H1 (cell line): ENCODE data around the gene PLA2G4A. TPM values are rescaled to one million over a fixed set of nuclear protein-coding genes. Genes with fewer than 3 reads are reported as not detected.

Experiments
- CTCF ChIA-PET: fragments of 300-600 bp; sonication (Branson Sonifier 250); formaldehyde crosslinking; loops from one replicate; lab custom pipeline; 2021; ENCODE audit not compliant: partially characterized antibody; lab: Charles Lee
- POLR2A ChIA-PET: fragments of 300-600 bp; sonication (Branson Sonifier 250); formaldehyde crosslinking; loops from one replicate; lab custom pipeline; 2021; ENCODE audit warnings: inconsistent platforms; ENCODE audit not compliant: partially characterized antibody; lab: Charles Lee
- DNase-seq, 2 experiments: peaks; one replicate each; pipeline versions ENCODE4 v3.0.0 to v3.0.0-alpha.2; 2010 to 2022; ENCODE audit warnings: low spot score in 2 of 2, low read depth in 1 of 2, mixed read lengths in 1 of 2
- FAIRE-seq: peaks from 2 replicates; lab custom pipeline; 2011; peaks lifted over from hg19 to GRCh38; lab: Jason Lieb, UNC
- H2AFZ ChIP-seq: 2 replicates; pipeline ENCODE4 v1.8.1; 2012; ENCODE audit warnings: low read length, inconsistent platforms
- H2AK5ac ChIP-seq: 2 replicates; pipeline ENCODE4 v1.6.1; 2013; ENCODE audit warnings: low read depth, low read length
- H2BK120ac ChIP-seq: replicated peaks from 2 replicates; pipeline ENCODE3; 2013; ENCODE audit warnings: low read depth, low read length, inconsistent platforms
- H2BK12ac ChIP-seq: 2 replicates; pipeline ENCODE4 v1.6.1; 2013; ENCODE audit warnings: low read depth, low read length
- H2BK15ac ChIP-seq: 2 replicates; pipeline ENCODE4 v1.6.1; 2013; ENCODE audit warnings: low read length
- H2BK20ac ChIP-seq: 2 replicates; pipeline ENCODE4 v1.6.1; 2013; ENCODE audit warnings: low read length
- H2BK5ac ChIP-seq: 2 replicates; pipeline ENCODE4 v1.6.1; 2013; ENCODE audit warnings: low read depth, low read length
- H3K14ac ChIP-seq: 2 replicates; pipeline ENCODE4 v1.6.1; 2013; ENCODE audit warnings: inconsistent platforms; ENCODE audit not compliant: insufficient read length
- H3K18ac ChIP-seq: 2 replicates; pipeline ENCODE4 v1.6.1; 2013; ENCODE audit warnings: low read length; ENCODE audit errors: extremely low read depth
- H3K23ac ChIP-seq: 2 replicates; pipeline ENCODE4 v1.6.1; 2013; ENCODE audit warnings: inconsistent platforms; ENCODE audit not compliant: insufficient read length
- H3K23me2 ChIP-seq: 2 replicates; pipeline ENCODE4 v1.6.1; 2013; ENCODE audit warnings: low read depth, low read length
- H3K27ac ChIP-seq: 2 replicates; pipeline ENCODE4 v1.6.1; 2011; ENCODE audit warnings: low read depth, low read length, inconsistent platforms
- H3K27me3 ChIP-seq, 4 experiments: replicated peaks in 1 of 4; 1 replicate in 1 of 4; 2 replicates in 3 of 4; pipeline versions ENCODE4 v1.6.1 to v1.8.1; 2011 to 2013; ENCODE audit warnings: low read length in 3 of 4, mild to moderate bottlenecking in 3 of 4, inconsistent platforms in 2 of 4, mixed read lengths in 2 of 4, moderate library complexity in 1 of 4; ENCODE audit not compliant: control insufficient read depth in 3 of 4, insufficient read depth in 3 of 4; ENCODE audit errors: extremely low read depth in 1 of 4
- H3K36me3 ChIP-seq, 4 experiments: 2 replicates each; pipeline versions ENCODE4 v1.6.1 to v1.8.1; 2011 to 2013; ENCODE audit warnings: mild to moderate bottlenecking in 4 of 4, low read length in 3 of 4, moderate library complexity in 2 of 4, control low read depth in 1 of 4, inconsistent platforms in 1 of 4; ENCODE audit not compliant: insufficient read depth in 4 of 4, control insufficient read depth in 2 of 4
- H3K4ac ChIP-seq: replicated peaks from 2 replicates; pipeline ENCODE3; 2013; ENCODE audit warnings: low read length, low read depth, mixed read lengths, inconsistent platforms; ENCODE audit not compliant: insufficient read length
- H3K4me1 ChIP-seq, 4 experiments: replicated peaks in 1 of 4; 1 replicate in 1 of 4; 2 replicates in 3 of 4; pipeline versions ENCODE4 v1.6.1 to v1.8.1; 2011 to 2013; ENCODE audit warnings: low read length in 3 of 4, inconsistent platforms in 2 of 4, mixed read lengths in 1 of 4; ENCODE audit not compliant: insufficient read depth in 4 of 4, control insufficient read depth in 3 of 4
- H3K4me2 ChIP-seq, 2 experiments: 2 replicates each; pipeline versions ENCODE4 v1.6.1 to v1.8.1; 2011 to 2013; ENCODE audit warnings: low read depth in 2 of 2, low read length in 2 of 2, control low read depth in 1 of 2, inconsistent platforms in 1 of 2, mild to moderate bottlenecking in 1 of 2; ENCODE audit not compliant: insufficient read depth in 1 of 2
- H3K4me3 ChIP-seq, 4 experiments: fragments of 200-600, 300-600 bp in 1 of 4; sonication (generic), shearing (Covaris generic), sonication (Bioruptor Twin) in 1 of 4; 2 replicates each; pipeline versions ENCODE4 v1.5.1 to v1.8.1; 2011 to 2016; ENCODE audit warnings: low read length in 4 of 4, low read depth in 3 of 4, control low read depth in 2 of 4, inconsistent platforms in 2 of 4, mild to moderate bottlenecking in 2 of 4, mixed read lengths in 1 of 4, moderate library complexity in 1 of 4; ENCODE audit not compliant: insufficient read depth in 2 of 4; ENCODE audit errors: extremely low read depth in 1 of 4
- H3K56ac ChIP-seq: replicated peaks from 2 replicates; pipeline ENCODE3; 2013; ENCODE audit warnings: low read depth, mild to moderate bottlenecking, mixed read lengths, low read length, inconsistent platforms; ENCODE audit not compliant: insufficient read length
- H3K79me1 ChIP-seq: 2 replicates; pipeline ENCODE4 v1.6.1; 2013; ENCODE audit warnings: low read depth, low read length, control low read depth
- H3K79me2 ChIP-seq, 2 experiments: 2 replicates each; pipeline versions ENCODE4 v1.6.1 to v1.8.1; 2012 to 2013; ENCODE audit warnings: low read length in 2 of 2, mild to moderate bottlenecking in 2 of 2, inconsistent platforms in 1 of 2; ENCODE audit not compliant: insufficient read depth in 2 of 2, control insufficient read depth in 1 of 2
- H3K9ac ChIP-seq, 4 experiments: replicated peaks in 1 of 4; 1 replicate in 1 of 4; 2 replicates in 3 of 4; pipeline versions ENCODE4 v1.6.1 to v1.8.1; 2011 to 2013; ENCODE audit warnings: low read depth in 3 of 4, low read length in 3 of 4, control low read depth in 2 of 4, mild to moderate bottlenecking in 2 of 4, moderate library complexity in 2 of 4, inconsistent platforms in 1 of 4; ENCODE audit errors: extremely low read depth in 1 of 4
- H3K9me3 ChIP-seq, 2 experiments: 2 replicates each; pipeline versions ENCODE4 v1.6.1 to v1.8.1; 2012 to 2013; ENCODE audit warnings: mild to moderate bottlenecking in 2 of 2, moderate library complexity in 2 of 2, control low read depth in 1 of 2, inconsistent platforms in 1 of 2, low read depth in 1 of 2, low read length in 1 of 2, mixed read lengths in 1 of 2; ENCODE audit not compliant: insufficient read depth in 2 of 2
- H4K20me1 ChIP-seq, 2 experiments: replicated peaks in 1 of 2; 2 replicates each; pipeline versions ENCODE3 to v1.8.1; 2011 to 2013; ENCODE audit warnings: inconsistent platforms in 2 of 2, low read length in 2 of 2, mild to moderate bottlenecking in 1 of 2; ENCODE audit not compliant: insufficient read depth in 2 of 2, control insufficient read depth in 1 of 2
- H4K5ac ChIP-seq: 2 replicates; pipeline ENCODE4 v1.6.1; 2013; ENCODE audit warnings: low read length, low read depth, mixed read lengths, inconsistent platforms; ENCODE audit not compliant: insufficient read length
- H4K8ac ChIP-seq: 2 replicates; pipeline ENCODE4 v1.8.0; 2013; ENCODE audit warnings: mild to moderate bottlenecking, moderate library complexity, low read length, inconsistent platforms; ENCODE audit not compliant: insufficient read depth; ENCODE audit errors: extremely low read depth
- H4K91ac ChIP-seq: replicated peaks from 2 replicates; pipeline ENCODE3; 2013; ENCODE audit warnings: low read length, mixed read lengths, inconsistent platforms; ENCODE audit not compliant: insufficient read length
- CREB1 ChIP-seq: IDR thresholded peaks from 2 replicates; pipeline ENCODE4 v1.6.1; 2012; ENCODE audit warnings: inconsistent platforms
- HDAC6 ChIP-seq: IDR thresholded peaks from one replicate; pipeline ENCODE4 v1.7.1; 2012; ENCODE audit warnings: low read depth, mild to moderate bottlenecking, inconsistent platforms, low read length, moderate library complexity
- MAFK ChIP-seq: IDR thresholded peaks from 2 replicates; pipeline ENCODE4 v1.6.1; 2012; ENCODE audit warnings: low read depth, mild to moderate bottlenecking, improper control_type of control experiment, low read length
- NRF1 ChIP-seq: IDR thresholded peaks from 2 replicates; pipeline ENCODE4 v1.6.1; 2011; ENCODE audit warnings: mild to moderate bottlenecking, low read depth, low read length, improper control_type of control experiment
- RFX5 ChIP-seq: IDR thresholded peaks from 2 replicates; pipeline ENCODE4 v1.6.1; 2011; ENCODE audit warnings: low read depth, low read length, improper control_type of control experiment, borderline replicate concordance
- SIRT6 ChIP-seq: IDR thresholded peaks from one replicate; pipeline ENCODE4 v1.7.1; 2012; ENCODE audit warnings: low read length, inconsistent platforms
- YY1 ChIP-seq: IDR thresholded peaks from 2 replicates; pipeline ENCODE4 v1.6.1; 2011; ENCODE audit warnings: low read depth, mild to moderate bottlenecking, low read length
- WGBS, 2 experiments: shearing (Covaris generic) in 1 of 2; methylation state at CpG; one replicate each; pipeline versions ENCODE4 v1.1.6 to v1.1.7; 2013 to 2015; ENCODE audit warnings: low lambda C conversion rate in 2 of 2, mixed read lengths in 2 of 2, inconsistent platforms in 1 of 2, low coverage in 1 of 2, missing lambda C conversion rate in 1 of 2; ENCODE audit not compliant: insufficient replicate concordance in 2 of 2, insufficient coverage in 1 of 2, insufficient read length in 1 of 2; ENCODE audit errors: extremely low coverage in 1 of 2, missing lambda C conversion rate in 1 of 2; 5-methylcytosine and 5-hydroxymethylcytosine counted together
- polyA plus RNA-seq, 7 experiments: library from polyadenylated mRNA; depleted of rRNA in 3 of 7; stranded (reverse) in 5 of 7; unstranded in 2 of 7; fragments of >200 nt in 5 of 7; fragments of 200-250 nt in 2 of 7; gene quantifications; 1 replicate in 5 of 7; 2 replicates in 1 of 7; 4 replicates in 1 of 7; pipeline versions ENCODE4 v1.2.1 to v1.2.3, GENCODE V29; 2011 to 2013; ENCODE audit warnings: missing spikeins in 2 of 7, mixed read lengths in 2 of 7
- total RNA-seq: library from RNA; stranded (reverse); fragmentation: NEBNext Ultra II Directional; extraction: Animal tissue kit (Norgen Biotek cat#: 25700); gene quantifications from 2 replicates; pipeline ENCODE4 v1.2.1, GENCODE V29; 2021
- TF ChIP-seq, protein P1 (sequence below): IDR thresholded peaks from 2 replicates; pipeline ENCODE4 v1.6.1; 2012; ENCODE audit warnings: inconsistent platforms

PLA2G4A gene
- total and polyA plus RNA-seq, 2 of the 8 experiments (the other 6 are each of a cell fraction or from before 2014, with no cell fraction given) = 0.63 to 1.4 TPM

DNA sequence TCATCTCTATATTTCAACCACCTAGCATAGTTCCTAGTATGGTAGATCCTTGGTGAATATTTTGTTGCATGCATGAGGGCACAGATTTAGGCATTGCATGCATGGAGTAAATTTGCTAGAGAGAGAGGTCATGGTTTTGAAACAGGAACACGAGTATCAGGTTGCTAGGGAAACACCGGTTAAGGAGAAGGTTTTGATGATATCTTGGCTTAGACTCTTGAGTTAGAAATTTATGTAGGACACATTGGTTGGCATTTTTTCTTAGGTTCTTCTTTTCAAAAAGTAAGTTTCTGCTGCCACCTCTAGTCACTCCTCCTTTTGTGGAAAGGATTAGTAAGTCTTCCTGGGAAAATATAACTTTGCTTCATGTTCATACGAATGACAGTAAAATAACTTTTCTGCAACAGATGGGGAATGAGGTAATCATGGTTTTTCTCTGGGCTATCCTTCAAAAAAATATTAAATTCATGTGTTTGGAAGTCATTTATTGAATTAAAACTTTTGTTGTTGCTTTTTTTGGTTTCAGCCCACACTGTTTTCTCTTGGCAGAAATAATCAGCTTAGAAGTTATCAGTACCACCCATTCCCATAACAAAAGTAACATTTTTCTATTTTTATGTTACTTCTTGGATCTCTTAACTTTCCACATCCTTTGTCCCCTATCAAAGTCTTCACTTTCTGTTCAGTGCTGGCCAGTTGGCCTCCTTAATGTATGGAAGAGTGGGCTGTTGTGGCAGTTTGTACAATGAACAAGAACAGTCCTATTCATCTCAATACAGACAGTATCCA is 97.3 kb downstream of the PLA2G4A start:
- H3K9me3 ChIP-seq = peaks cover 0 to 2% of the 10 kb centered on the region in 2 experiments; a peak in 1 of 4 replicates
- no peak overlapping the region for H4K5ac ChIP-seq
- no peak overlapping the region for H2AFZ ChIP-seq
- H3K23ac ChIP-seq = no peak overlapping the region
- no peak overlapping the region for H2BK15ac ChIP-seq
- ChIA-PET POLR2A (no interaction called here), CTCF (no interaction called here)
- no peak overlapping the region for H3K14ac ChIP-seq
- H3K79me1 ChIP-seq = no peaks in the 10 kb centered on the region
- no peak overlapping the region for H2BK12ac ChIP-seq
- no peak for DNase-seq
- H3K79me2 ChIP-seq = no peaks in the 10 kb centered on the region
- no peak overlapping the region for H2BK5ac ChIP-seq
- H3K4me3 ChIP-seq = no peak overlapping the region
- 93% methylated on average over 3 of the region's 3 CpGs; no CpG with 5 or more reads in 1 of the 2 experiments for WGBS, 2 experiments
- no peak overlapping the region for H4K8ac ChIP-seq
- no peak overlapping the region for H2AK5ac ChIP-seq
- no peak overlapping the region for H3K4ac ChIP-seq
- no peaks in the 10 kb centered on the region for H4K20me1 ChIP-seq
- no peak overlapping the region for H3K18ac ChIP-seq
- no peak overlapping the region for H4K91ac ChIP-seq
- no peak overlapping the region for H3K27ac ChIP-seq
- H2BK20ac ChIP-seq = no peak overlapping the region
- H3K4me2 ChIP-seq = no peak overlapping the region
- no peak overlapping the region for H3K9ac ChIP-seq
- H2BK120ac ChIP-seq = no peak overlapping the region
- no peaks in the 10 kb centered on the region for H3K27me3 ChIP-seq
- no peaks in the 10 kb centered on the region; a peak in 1 of 7 replicates for H3K4me1 ChIP-seq
- H3K56ac ChIP-seq = no peak overlapping the region
- no peaks in the 10 kb centered on the region for H3K23me2 ChIP-seq
- no peak for FAIRE-seq
- H3K36me3 ChIP-seq = no peaks in the 10 kb centered on the region
- TF ChIP-seq HDAC6 (no peak), YY1 (no peak), RFX5 (no peak), CREB1 (no peak), MAFK (no peak), NRF1 (no peak), SIRT6 (no peak)
- TF ChIP-seq, protein P1, sequence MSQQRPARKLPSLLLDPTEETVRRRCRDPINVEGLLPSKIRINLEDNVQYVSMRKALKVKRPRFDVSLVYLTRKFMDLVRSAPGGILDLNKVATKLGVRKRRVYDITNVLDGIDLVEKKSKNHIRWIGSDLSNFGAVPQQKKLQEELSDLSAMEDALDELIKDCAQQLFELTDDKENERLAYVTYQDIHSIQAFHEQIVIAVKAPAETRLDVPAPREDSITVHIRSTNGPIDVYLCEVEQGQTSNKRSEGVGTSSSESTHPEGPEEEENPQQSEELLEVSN = no peak
